NCI-H146 (cell line): Measurements from ENCODE around the gene PDXDC1.
"Not testable (repeated sequence)": the region's sequence is repeated elsewhere in the genome, so short reads cannot be mapped to it uniquely, and the experiment has no call there.

Experiments used
- DNase-seq: peaks from one replicate; lab custom pipeline; 2025; lab: John Stamatoyannopoulos, UW

Gene PDXDC1

DNA sequence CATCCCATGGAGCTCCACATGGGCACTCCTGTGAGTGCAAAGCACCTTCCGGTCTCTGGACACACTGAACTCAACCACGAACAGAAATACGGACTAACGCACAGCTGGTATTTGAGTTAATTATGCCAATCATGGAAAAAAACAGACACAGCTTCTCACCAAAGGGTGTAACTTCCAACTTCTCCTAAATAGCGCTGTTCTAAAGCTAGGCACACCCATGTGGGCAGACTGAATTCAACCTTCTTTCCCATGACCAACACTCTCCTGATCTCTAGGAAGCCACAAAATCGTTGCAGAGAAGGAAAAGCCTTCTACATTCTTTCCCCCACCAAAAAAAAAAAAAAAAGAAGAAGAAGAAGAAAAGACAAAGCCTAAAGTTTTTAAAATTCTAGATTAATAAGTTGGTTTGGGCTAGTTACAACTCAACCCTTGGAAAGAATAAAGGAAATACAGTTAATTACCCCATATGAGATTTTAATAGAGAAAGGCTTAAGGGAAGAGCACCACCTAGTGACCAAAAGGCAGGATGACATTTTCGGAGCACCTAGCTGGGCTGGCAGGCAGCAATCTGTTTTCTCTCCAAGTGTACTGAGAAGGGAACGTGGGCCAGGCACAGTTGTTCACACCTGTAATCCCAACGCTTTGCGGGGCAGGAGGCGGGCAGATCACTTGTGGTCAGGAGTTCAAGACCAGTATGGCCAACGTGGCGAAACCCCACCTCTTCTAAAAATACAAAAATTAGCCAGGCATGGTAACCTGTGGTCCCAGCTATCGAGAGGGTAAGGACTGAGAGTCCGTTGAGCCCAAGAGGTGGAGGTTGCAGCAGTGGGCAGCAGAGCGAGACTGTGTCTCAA is 97.3 kb downstream of the PDXDC1 start:
- not testable (repeated sequence) for DNase-seq

GRCh38 chr16:15073101-15073500 is 98.3 kb downstream of the PDXDC1 start:
- DNase-seq: no peak

GRCh38 chr16:15076161-15076560 is 101.3 kb downstream of the PDXDC1 start:
- not testable (repeated sequence) for DNase-seq

DNA sequence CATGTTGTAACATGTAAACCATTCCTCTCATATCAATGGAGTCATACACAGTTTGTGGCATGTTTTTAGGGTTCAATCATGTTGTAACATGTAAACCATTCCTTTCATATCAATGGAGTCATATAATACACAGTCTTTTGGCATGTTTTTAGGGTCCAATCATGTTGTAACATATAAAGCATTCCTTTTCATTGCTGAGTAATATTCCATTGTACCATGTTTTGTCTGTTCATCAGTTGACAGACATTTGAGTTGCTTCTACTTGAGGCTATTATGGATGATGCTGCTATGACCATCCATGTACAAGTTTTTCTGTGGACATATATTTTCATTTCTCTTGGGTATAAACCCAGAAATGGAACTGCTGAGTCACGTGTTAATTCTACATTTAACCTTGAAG is 106.1 kb downstream of the PDXDC1 start:
- not testable (repeated sequence) for DNase-seq

DNA sequence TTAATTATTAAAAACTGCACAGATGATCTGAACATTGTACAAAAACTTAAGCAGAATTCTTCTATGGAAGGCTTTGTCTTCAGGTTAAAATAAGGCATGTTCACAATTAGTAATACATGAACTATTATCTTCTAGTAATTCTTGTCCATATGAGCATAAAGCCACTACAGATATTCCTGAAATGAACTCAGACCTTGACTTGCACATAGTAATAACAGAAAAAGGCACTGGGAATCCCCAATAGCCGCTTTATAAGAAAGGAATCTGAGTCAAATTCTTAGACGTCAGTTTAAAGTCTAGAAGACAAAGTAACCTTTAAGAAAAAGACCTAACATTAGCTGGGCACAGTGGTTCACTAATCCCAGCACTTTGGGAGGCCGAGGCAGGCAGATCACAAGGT is 108.0 kb downstream of the PDXDC1 start:
- DNase-seq: not testable (repeated sequence)

DNA sequence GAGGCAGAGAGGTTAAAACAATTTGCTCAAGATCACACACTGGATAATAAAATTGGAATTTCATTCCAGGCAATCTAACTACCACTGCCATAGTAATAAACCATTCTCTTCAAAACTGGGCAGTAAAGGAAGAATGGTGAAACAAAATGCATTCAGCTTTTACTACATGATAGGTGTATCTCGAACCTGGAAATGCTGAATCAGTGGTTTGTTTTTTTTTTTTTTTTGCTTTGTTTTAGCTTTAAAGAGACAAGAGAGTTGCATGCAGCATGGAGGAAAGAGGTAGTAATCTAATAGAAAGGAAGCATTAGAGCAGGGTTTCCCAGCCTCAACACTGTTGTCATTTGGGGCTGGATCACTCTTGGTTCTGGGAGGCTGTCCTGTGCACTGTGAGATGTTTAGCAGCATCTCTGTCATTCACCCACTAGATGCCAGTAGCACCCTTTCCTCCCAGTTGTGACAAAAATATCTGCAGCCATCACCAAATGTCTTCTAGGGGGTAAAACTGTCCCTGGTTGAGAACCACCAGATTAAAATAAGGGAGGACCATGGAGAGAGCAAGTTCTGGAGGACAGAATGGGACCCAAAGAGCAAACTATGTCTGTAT is 115.9 kb downstream of the PDXDC1 start:
- DNase-seq: not testable (repeated sequence)

DNA sequence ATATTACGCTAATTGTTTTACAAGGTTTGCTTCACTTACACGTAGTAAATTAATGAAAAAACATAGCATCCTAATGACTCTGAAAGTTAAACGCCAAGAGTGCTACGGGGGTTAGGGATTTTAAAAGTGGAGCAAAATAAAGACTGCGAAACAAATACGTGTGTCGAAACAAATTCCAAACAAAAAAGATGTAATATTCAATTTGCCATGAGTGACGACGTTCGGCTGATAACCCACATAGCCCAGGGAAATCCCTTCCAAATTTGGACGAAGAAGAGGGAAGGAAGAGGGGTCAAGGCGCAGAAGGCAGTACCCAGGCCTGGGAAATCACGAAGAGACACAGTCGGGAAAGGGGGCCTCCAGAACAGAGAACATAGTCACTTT is 118.7 kb downstream of the PDXDC1 start:
- DNase-seq: not testable (repeated sequence)

- DNase-seq: peak; percentile 96
Observed at GRCh38 chr16:15093955-15094827, 119.4 kb downstream of the PDXDC1 start, which contains the start of gene RRN3. RRN3 (minus strand) TSS chr16:15094272; CDS start chr16:15094233, 39 bp downstream.

- not testable (repeated sequence) for DNase-seq
Observed at GRCh38 chr16:15096583-15096972, 121.8 kb downstream of the PDXDC1 start.

GRCh38 chr16:15099366-15099909 is 124.6 kb downstream of the PDXDC1 start:
- not testable (repeated sequence) for DNase-seq

DNA sequence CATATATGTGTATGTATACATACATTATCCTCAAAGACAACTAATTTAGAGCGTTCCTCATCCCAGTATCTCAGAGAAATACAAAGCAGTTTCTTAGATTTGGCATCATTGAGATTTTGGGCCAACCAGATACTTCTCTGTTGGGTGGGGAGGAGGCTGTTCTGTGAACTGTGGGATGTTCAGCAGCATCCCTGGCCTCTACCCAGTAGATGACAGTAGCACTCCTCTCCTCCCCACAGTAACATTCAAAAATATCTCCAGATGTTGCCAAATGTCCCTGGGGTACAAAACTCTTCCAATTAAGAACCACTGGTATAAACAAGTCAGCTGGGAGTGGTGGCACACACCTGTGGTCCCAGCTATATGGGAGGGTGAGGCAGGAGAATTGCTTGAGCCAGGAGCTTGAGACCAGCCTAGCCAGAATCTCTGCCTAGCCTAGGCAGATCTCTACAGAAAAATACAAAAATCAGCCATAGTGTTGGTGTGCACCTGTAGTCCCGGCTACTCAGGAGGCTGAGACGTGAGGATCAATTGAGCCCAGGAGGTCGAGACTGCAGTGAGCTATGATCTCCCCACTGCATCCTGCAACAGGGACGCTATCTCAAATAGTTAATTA is 125.7 kb downstream of the PDXDC1 start:
- not testable (repeated sequence) for DNase-seq

GRCh38 chr16:15127641-15128425 is 153.0 kb downstream of the PDXDC1 start:
- DNase-seq: not testable (repeated sequence)

DNA sequence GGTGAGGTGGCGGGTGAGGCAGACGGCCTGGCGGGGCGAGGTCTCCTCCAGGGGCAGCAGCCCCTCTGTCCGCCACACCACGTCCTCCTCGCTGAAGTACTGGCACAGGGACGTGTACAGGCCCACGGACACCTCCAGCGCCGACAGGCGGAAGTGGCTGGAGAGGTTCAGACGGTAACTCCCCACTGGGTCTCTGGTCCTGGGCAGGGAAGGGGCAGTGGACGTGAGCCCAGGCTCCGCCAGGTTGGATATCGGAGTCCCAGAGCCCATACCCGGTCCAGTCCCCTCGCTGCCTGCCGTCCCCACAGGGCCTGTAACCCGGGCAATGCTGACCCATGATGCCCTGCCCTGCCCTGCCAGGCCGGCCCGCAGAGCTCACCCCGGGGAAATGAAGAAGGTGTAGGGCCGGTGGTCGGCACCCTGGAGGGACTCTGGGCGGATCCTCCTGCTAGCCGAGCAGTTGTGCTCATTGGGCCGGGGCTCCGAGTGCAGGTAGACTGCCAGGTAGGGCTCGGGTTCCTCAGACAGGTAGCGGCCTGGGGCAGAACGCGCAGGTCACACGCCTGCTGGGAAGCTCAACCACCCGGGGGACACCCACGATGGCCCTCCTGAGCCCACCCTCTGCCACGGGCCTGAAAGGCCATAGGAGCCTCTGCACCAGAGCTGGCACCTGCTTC is 155.6 kb downstream of the PDXDC1 start:
- DNase-seq: not testable (repeated sequence)

DNA sequence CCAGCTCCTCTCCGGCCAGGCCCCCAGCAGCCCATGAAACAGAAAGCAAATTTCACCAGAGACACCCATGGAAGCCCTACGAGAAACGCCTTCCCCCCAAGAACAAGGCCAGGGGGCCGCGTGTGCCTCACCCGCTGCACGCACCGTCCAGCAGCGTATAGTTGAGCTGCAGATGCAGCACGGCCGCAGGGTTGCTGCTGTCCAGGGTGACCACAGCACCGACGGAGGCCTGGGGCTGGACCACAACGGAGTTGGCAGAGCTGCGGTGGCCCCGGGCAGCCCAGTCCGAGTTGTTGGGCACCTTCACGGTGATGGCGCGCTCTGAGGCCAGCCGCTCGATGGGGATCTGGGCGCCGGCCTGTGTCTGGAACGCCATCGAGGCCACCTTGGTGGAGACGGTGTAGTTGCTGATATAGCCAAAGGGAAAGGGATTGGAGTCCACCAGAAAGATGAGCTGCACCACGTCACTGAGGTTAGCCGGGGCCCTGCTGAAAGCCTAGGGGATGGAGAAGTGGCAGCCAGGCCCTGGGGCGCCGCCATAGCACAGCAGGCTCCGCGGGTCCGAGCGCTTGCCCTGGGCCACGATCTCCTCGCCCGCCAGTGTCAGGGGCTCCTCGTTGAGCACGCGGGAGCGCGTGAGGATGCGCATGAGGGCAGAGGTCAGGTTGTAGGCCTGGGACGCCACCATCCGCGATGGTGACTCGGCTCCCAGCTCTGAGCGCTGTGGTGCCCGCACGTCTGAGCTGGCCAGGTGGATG is 156.3 kb downstream of the PDXDC1 start:
- DNase-seq: not testable (repeated sequence)

GRCh38 chr16:15132719-15133428 is 158.0 kb downstream of the PDXDC1 start:
- DNase-seq: not testable (repeated sequence)

DNA sequence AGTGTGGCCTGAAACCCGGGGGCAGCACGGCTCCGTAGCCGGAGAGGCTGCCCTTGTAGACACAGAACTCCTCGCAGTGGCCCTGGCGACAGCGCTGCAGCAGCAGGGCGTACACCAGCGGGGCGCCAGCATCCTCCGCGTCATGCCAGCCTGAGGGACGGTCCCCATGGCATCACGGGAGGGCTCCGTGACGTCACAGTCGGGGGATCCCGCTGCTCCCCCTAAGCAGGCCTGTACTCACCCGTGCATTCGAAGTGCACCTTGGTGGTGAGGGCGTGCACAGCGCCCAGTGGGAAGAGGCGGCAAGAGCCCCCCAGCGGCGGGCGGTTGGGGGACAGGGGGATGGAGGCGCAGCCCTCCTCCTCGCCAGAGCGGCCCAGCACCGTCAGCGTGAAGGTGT is 158.7 kb downstream of the PDXDC1 start:
- DNase-seq: not testable (repeated sequence)

- DNase-seq: not testable (repeated sequence)
Observed at GRCh38 chr16:15134752-15135482, 160.1 kb downstream of the PDXDC1 start.
